ENCODE results near the gene MTMR3.

The MTMR3 gene

GRCh38 chr22:30002861-30003486 lies 120.0 kb downstream of the MTMR3 start:
- no peak for DNase-seq (ENCODE audit: low spot score)

GRCh38 chr22:30004101-30004500 lies 121.1 kb downstream of the MTMR3 start:
- DNase-seq (ENCODE audit: low spot score), result no peak

GRCh38 chr22:30004694-30005093 lies 121.7 kb downstream of the MTMR3 start:
- DNase-seq (ENCODE audit: low spot score), result no peak

- DNase-seq (ENCODE audit: low spot score), result peak; percentile 90
Measured at GRCh38 chr22:30005213-30005857, 122.4 kb downstream of the MTMR3 start.

DNA sequence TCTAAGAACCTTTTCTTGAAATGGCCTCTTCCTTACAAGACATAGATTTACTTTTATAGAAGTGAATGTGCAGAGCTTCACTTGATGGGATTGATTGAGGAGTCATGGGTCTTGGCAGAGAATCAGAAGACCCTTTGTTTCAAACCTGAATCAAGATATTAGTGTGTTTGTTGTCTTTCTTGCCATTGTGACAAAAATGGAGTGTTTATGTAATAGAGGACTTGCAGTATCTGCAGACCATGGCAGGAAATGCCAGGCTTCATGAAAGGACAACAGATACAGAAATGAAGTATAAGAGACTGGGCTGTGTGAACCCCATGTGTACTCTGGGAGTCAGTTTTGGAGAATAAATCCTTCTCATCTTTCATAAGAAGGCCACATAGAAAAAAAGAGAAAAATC lies 124.4 kb downstream of the MTMR3 start:
- DNase-seq (ENCODE audit: low spot score), result no peak

GRCh38 chr22:30008401-30008800 lies 125.4 kb downstream of the MTMR3 start:
- no peak for DNase-seq (ENCODE audit: low spot score)

DNA sequence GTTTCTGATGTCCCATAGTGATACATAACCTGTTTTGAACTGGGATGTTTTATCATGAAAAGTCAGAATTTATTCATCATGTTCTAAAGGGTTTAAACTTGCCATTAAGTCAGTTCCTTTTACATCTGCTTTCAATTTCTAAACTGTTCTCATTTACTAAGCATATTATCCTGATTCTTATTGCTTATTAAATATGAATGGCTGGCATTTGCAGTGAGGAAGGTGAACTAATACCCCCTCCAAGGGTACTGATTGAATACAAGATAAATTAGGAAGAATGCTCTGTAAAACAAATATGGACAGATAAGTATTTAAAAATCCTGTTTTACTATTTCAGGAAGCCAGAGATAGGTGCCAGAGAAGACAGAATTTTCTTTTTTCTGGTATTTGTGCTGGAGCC lies 126.5 kb downstream of the MTMR3 start:
- no peak for DNase-seq (ENCODE audit: low spot score)

GRCh38 chr22:30010789-30011405 lies 127.9 kb downstream of the MTMR3 start:
- DNase-seq (ENCODE audit: low spot score), result no peak

- no peak for DNase-seq (ENCODE audit: low spot score)
Measured at GRCh38 chr22:30013201-30013600, 130.2 kb downstream of the MTMR3 start.

GRCh38 chr22:30014244-30014643 lies 131.3 kb downstream of the MTMR3 start:
- DNase-seq (ENCODE audit: low spot score), result peak; percentile 45

DNA sequence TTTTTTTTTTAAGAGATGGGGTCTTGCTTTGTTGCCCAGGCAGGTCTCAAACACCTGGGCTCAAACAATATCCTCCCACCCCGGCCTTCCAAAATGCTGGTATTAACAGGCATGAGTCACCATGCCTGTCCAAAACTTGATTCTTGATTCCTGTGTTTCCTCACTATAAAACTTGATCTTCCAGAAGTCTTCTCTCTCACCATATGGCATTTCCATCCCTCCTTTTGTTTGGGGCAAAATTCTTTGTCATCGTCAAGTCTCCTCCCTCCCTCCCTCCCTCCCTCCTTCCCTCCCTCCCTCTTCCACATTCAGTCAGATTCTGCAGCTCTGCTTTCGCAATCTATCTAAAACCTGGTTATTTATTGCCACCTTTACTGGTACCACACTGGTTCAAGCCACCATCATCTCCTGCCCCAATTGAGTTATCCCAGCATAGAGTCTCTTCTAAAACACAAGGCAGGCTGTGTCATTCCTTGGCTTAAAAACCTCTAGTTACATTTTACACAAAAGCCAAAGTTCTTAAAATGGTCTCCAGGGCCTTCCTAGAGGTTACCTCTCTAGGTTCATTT lies 132.3 kb downstream of the MTMR3 start:
- no peak for DNase-seq (ENCODE audit: low spot score)

GRCh38 chr22:30015846-30016245 lies 132.9 kb downstream of the MTMR3 start:
- DNase-seq (ENCODE audit: low spot score), result no peak

- DNase-seq (ENCODE audit: low spot score), result no peak
Measured at GRCh38 chr22:30016596-30016995, 133.6 kb downstream of the MTMR3 start.

DNA sequence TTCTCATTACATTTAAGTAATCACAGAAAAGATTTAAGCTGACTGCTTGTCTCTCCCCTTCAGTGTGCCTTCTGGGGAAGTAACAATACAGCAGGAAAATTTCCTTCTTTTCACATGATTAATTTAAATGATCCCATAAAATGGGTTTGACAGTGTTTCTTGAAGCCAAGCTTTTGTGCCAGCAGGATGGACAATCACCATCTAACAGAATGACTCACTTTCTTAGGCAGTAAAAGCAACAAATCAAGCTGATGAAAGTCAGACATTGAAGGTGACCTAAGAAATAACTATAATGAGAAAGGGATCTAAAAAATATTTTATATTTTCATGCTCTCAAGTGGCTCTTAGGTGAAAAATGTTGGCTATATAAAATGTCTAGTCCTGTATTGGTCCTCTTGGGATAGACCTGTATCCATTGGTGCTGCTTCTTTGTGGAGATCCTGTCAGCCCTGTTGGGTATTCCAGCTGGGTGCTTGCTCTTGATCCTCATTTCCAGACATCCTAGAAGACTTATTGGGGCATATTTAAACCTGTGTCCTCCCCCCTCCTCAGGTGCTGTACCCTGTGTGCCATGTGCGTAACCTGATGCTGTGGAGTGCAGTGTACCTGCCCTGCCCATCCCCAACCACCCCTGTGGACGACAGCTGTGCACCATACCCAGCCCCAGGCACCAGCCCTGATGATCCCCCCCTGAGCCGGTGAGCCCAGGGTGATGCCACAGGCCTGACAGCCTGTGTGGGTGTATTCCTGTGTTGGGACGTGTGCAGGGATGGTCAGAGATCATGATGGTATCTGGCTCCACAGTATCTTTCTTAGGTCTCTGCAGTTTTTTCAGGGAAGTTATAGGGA lies 134.6 kb downstream of the MTMR3 start:
- no peak for DNase-seq (ENCODE audit: low spot score)

DNA sequence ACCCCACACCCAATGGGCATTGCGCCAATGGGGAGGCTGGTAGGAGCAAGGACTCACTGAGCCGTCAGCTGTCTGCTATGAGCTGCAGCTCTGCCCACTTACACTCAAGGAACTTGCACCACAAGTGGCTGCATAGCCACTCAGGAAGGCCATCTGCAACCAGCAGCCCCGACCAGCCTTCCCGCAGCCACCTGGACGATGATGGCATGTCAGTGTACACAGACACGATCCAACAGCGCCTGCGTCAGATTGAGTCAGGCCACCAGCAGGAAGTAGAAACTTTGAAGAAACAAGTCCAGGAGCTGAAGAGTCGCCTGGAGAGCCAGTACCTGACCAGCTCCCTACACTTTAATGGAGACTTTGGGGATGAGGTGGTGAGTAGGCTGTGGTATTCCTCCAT lies 137.5 kb downstream of the MTMR3 start:
- no peak for DNase-seq (ENCODE audit: low spot score)

DNA sequence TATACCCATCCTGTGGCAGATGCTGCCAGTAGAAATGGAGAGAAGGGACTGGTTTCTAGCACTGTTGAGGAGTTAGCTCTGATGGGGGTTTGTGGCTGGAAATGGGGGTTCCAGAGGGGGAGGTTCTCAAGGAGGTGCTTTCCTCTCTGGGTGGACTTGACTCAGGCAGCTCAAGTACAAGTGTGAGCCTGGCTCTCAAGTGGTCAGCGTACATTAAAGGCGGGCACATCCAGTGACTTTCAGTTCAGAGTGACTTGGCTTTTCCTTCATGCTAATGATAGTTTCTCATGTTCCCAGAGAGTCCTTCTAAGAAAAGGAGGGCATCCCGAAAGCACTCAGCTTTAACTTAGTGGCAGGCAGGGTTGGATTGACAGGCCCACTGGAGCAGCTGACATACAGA lies 138.4 kb downstream of the MTMR3 start:
- no peak for DNase-seq (ENCODE audit: low spot score)

DNA sequence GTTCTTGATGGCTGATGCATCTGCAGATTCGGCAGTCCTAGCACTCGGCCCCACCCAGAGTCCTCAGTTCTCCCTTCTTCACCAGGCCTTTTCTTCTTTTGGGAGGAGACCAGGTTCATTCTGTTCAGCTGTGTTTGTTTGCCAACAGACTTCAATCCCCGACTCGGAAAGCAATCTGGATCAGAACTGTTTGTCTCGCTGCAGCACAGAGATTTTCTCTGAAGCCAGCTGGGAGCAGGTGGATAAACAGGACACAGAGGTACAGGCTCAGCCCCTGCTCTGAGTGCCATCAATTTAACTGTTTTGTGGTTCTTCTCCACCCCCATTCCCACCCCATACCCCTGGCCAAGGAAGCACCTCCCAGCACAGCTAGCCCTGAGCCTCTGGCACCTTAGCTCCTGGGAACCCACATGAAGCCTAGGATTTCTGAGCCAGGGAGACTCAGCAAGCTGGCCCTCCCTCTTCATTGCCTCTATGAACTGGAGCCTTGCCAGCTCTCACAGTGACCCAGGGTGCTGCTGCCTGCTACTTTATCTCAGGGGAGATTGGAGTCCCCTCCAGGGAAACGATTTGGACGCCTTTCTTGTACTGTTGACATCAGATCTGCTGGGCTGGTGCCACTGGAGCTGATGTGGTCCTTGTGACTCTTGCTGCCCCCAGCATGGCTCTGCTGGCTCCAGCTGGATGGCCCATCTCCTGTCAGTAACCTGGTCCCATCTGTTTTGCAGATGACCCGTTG lies 139.1 kb downstream of the MTMR3 start:
- no peak for DNase-seq (ENCODE audit: low spot score)

- DNase-seq (ENCODE audit: low spot score), result no peak
Measured at GRCh38 chr22:30023099-30023660, 140.2 kb downstream of the MTMR3 start.

DNA sequence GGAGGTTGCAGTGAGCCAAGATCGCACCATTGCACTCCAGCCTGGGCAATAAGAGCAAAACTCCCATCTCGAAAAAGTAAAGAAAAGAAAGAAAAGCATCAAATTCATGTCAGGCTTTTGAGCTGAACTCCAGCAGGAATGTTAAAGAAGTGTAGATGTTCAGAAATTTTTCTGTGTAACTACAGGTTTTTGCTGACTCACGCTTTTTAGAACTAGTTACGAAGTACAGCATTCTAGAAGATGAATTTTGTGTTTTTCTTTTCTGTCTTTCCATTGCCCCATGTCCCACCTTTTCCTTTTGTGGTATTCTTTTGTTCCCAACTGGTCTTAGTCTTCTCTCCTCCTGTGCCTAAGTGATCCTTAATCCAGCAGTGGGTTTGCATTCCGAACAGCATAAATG lies 141.3 kb downstream of the MTMR3 start:
- DNase-seq (ENCODE audit: low spot score), result no peak

DNA sequence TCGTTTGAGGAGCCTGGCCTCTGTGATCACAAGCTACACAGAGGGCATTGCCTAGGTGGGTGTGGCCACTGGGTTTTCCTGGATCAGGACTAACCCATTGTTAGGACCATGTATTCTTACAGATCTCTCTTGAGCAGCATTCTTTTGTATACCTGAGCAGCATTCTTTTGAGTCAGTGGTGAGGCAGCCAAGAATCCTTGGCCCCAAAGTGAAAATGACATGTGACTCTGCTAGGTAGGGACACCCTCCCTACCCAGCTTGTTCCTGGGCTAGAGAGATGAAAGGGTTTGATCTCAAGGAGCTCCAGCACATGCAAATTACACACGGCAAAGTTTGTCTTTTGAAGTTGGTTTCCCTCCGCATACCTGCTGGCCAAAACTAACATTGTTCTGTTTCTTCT lies 142.2 kb downstream of the MTMR3 start:
- no peak for DNase-seq (ENCODE audit: low spot score)

DNA sequence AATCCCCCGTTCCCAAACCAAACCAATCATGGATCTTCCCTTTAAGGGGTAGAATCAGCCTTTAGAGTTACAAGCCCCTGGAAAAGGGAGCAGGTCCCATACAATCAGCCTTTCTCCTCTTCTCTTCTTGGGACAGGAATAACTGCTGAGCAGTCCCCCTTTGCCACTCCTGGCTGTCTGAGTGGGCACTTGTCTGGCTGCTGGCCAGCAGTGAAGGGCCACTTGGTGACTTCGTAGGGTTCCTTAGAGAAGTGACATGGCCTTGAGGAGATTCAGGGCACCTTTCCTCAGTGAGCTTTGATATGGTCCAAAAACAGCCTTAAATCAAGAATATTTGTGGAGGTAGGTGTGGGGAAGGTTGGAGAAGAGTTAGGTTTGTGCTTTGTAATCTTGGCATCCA lies 143.8 kb downstream of the MTMR3 start:
- DNase-seq (ENCODE audit: low spot score), result no peak

Measured in hematopoietic multipotent progenitor cell treated with erythropoietin and hydrocortisone succinate and interleukin-3 and kit ligand, for 17 days (in vitro differentiated cells).